Adrenal gland (tissue), 5 donors: ENCODE results near the gene DLG5.

Source experiments
- CTCF ChIP-seq, 6 experiments: fragments of 450-650 bp in 4 of 6; fragments of 200-600 bp in 2 of 6; sonication (generic) in 1 of 6; IDR thresholded peaks; 1 replicate in 5 of 6; 2 replicates in 1 of 6; pipeline versions ENCODE4 v1.5.1 to v1.8.0; 2016 to 2021; ENCODE audit warnings: antibody characterized with exemption in 6 of 6, mild to moderate bottlenecking in 2 of 6, moderate library complexity in 1 of 6
- POLR2A ChIP-seq, 2 donors: fragments of 450-650 bp; IDR thresholded peaks; one replicate each; pipeline ENCODE4 v1.6.1; 2017; ENCODE audit warnings: antibody characterized with exemption in 2 of 2, mild to moderate bottlenecking in 2 of 2, moderate library complexity in 1 of 2
- donor health status: DM: no; HTN: no; CAD: no.

GRCh38 chr10:77866598-77866997 lies 60.0 kb downstream of the DLG5 start:
- TF ChIP-seq POLR2A (IDR thresholded peaks at IDR 0.05) (no peak), CTCF (IDR thresholded peaks at IDR 0.05) (no peak)
